Skeletal muscle cell (primary cell): ENCODE data around the gene NKD1.
A peak's percentile ranks its signal among the peaks of the same experiment; 100 is the strongest.
"Not testable (repeated sequence)": the region's sequence is repeated elsewhere in the genome, so short reads cannot be mapped to it uniquely, and the experiment has no call there.

ENCODE experiments used
- DNase-seq: peaks from one replicate; pipeline ENCODE4 v3.0.0-alpha.2; 2010; ENCODE audit warnings: low read depth
- H3K4me3 ChIP-seq: 2 replicates; pipeline ENCODE4 v1.5.1; 2011; ENCODE audit warnings: low read depth, mild to moderate bottlenecking, control low read depth, low read length, moderate library complexity

Gene NKD1

GRCh38 chr16:50534958-50535357, 13.2 kb upstream of the NKD1 start:
- no peak for DNase-seq
- H3K4me3 ChIP-seq: no peak overlapping the region

DNA sequence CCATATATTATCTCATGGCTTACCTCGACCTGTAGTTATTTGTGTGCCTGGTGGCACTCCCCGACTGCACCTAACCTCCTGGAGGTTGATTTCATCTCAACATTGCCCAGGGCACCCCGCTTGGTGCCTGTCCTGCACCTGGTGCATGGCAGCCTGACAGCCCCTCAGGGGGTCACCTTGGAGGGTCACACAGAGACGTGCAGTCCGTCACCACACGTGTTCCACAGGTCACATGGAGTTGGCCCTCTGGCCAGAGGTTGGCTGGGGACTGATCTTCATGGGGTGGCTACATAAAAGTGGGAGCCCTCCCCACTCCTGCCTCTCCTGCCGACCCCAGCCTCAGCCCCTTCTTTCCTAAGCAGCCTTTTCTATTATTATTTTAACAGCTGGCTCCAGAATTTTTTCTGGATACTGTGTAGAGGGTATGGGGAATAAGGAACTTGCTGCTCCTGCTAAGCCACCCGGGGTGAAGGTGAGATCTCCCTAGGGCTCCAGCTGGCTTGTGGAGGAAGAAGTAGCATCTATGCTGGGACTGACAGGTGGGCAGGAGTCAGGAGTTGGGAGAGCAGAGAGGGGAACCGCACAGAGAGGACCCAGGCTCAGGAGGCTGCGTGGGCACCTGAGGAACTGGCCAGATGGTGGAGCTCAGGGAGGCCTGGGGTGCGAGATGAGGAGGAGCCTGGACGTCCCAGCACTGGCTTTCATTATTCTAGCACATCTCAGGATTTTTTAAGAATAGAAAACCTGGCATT, 12.5 kb upstream of the NKD1 start:
- H3K4me3 ChIP-seq: no peak overlapping the region
- DNase-seq: no peak

- DNase-seq, H3K4me3 ChIP-seq: not testable (repeated sequence)
These were observed 11.9 kb upstream of the NKD1 start for GRCh38 chr16:50536258-50536645.

DNA sequence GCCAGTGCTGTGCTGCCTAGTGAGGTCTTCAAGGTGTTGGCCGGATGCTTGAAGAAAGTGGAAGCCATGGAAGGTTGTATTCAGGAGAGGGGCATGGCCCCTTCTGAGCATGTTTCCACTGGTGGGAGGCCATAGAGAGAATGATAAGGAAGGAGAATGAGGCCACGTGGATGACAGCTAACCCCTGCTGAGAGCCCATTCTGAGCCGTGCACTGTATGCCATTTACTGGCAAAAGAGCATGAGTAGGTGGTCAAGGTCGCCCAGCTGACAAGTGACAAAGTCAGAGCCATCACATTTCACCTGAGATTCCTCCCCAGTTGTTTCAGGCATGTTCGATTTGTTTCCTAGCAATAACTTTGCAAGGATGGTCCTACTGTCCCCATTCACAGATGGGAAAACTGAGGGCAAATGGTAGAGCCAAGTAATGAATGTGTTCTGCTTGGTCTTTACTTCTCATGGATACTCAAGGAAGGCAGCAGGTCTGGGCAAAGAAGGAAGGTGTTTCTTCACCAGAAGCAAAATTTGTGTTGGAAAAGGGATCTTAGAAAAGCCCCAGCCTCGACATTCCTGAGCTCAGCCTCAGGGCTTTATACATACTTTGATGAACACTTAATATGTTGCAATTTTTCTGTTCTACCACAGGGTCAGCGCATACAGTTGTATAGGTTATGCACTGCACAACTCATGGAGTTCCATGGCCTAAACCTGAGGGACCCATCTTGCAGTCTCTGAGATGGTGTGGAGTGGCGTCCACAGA, 10.5 kb upstream of the NKD1 start:
- no peak overlapping the region for H3K4me3 ChIP-seq
- DNase-seq: no peak

- DNase-seq: no peak
These were observed 9.7 kb upstream of the NKD1 start for GRCh38 chr16:50538411-50539052.

DNA sequence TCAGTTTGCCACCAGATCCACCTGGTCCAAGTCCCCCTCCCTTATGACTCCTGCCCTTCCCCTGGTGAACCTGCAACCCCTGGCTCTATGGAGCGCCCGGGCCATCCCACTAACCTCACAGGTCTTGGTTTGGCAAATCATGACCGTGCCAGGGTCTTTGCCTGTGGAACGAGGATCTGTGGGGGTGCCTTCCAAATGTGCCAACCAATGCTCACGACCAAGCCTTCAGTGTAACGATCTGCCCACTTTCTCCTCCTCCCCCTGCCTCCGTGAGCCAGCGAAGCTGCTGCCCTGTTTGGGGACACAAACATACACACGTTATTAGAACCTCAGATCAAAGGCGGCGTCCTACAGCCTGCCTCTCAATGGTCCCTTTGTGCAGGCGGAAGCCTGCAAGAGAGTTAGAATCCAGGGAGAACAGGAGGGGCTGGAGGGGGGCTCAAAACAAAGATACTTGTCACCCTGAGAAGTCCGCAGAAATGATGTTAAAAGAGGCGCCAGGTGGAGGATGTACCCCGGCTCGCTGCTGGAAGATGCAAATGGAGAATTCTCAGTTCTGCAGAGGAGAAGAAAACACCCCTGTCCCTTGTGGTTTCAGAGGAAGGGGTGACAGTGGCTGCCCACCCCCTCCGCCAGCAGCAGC, 9.0 kb upstream of the NKD1 start:
- no peak for DNase-seq
- no peak overlapping the region for H3K4me3 ChIP-seq

More at GRCh38 chr16:50538411-50539052, 9.7 kb upstream of the NKD1 start:
- no peak overlapping the region for H3K4me3 ChIP-seq

DNA sequence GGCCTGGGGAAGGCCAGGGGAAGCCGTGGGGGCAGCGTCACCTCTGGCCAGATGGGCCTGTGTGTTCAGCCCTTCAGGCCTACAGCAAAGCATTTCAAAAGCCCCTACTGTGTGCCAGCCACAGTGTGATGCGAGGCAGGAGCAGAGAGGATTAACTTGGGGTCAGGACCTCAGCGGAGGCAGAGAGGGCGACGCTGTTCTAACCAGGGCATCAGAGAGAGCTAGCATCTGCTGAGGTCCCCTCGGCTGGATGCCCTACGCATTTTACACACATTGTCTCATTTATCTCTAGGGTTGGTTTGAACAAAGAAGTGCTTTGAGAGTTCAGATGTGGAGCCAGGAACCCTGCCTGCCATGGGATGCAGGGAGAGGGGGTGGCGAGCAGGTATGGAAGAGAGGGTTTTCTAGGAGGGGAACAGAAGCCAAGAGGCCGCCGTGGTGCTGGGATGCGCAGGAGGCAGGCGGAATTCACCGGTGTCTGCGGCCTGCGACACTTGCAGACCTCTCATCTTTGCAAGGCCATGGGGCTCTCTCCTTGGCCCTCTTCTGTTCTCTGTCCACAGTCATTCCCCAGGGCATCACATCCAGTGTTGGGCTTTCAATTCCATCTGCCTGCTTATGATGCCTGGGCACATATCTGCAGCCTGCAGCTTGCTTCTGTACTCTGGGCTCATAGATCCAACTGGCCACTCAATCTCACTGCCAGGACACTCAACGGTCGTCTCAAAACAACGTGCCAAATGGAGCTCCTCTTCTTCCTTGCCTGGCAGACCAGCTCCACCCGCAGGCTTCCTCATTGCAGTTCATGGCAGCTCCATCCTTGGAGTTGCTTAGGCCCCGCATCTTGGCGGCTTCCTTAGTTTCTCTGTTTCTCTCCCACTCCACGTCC, 8.1 kb upstream of the NKD1 start:
- no peak for DNase-seq
- no peak overlapping the region for H3K4me3 ChIP-seq

DNA sequence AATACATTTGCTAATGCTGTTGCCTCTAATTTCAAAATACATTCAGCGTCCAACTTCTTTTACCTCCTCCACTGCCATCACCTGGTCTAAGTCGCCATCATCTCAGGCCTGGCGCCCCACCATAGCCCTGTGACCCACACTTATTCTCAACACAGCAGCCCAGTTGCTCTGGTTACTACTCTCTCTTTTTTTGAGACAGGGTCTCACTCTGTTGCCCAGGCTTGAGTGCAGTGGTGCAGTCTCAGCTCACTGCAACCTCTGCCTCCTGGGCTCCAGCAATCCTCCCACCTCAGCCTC, 7.5 kb upstream of the NKD1 start:
- H3K4me3 ChIP-seq: no peak overlapping the region
- no peak for DNase-seq

DNA sequence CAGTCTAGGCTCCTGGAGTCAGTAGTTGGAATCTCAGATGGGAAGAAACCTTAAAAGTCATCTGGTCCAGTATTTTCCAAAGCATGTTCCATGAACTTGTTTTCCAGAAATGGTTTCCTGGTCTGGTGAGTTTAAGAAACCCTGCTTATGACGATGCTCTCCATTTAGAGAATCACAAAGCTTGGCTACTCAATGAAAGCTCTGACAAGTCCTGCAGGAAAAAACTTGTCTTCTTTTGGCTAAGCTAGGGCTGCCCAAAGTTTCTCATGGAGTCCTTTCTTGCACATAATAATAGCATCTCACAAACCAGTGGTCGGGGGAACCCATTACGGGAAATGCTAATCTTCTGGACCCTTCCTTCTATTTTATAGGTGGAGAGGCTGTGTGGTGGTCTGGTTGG, 5.5 kb upstream of the NKD1 start:
- no peak overlapping the region for H3K4me3 ChIP-seq
- DNase-seq: no peak

- no peak overlapping the region for H3K4me3 ChIP-seq
- no peak for DNase-seq
These were observed 2.1 kb upstream of the NKD1 start for GRCh38 chr16:50546125-50546524.

DNA sequence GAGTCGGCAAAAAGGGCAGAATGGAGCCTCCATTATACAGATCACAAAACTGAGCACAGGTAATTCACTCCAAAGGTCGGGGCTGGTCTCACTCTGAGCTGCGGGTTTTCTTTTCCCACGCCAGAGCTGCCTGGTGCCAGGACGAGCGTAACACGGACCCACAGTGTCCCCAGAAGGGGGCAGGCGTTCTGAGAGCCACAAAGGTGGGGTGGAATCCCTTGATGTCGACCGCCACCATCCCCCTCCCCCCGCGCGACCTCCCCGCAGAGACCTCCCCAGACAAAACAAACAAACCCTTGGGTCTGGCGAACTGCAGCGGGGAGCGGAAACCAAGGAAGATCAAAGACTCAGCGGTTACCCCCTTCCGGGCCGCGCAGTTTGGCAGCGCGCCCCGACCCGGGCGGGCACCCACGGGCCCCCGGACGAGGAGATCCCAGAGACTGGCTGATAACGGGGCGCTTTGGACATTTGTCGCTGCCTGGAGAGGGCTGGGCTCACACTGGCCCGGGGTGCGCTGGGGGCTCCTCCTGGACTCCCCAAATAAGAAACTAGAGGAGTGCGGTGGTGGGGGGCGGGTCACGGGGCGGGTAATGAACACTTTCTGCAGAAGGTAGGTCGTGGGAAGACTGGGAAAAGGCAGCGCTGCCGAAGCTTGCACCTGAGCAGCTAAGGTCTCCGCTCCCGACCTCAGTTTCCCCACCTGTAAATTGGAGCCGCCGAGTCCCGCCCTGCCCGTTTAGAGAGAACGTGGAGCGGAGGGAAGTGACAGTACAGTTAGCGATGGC, 664 bp upstream of the NKD1 start:
- no peak for DNase-seq
- H3K4me3 ChIP-seq: peak overlapping the region; percentile 58

GRCh38 chr16:50548909-50549560, 839 bp downstream of the NKD1 start:
- H3K4me3 ChIP-seq: peak overlapping the region; percentile 58
- DNase-seq: no peak

DNA sequence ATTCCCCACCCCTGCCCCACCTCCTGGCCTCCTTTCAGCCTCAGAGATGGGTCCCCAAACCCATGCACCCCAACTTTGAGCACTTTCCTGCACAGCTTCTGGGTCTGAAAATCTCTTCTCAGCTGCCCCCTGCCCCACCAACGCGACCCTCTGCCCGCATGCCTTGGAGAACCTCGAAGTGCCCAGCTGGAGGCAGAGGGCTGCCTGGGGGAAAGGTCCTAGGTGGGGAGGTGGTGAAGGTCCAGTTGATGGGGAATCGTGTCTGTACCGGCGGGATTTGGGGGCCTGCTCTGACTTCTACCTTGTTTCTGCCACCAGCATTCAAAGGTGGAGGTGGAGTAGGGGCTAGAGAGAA, 1.3 kb downstream of the NKD1 start:
- DNase-seq: no peak
- no peak overlapping the region for H3K4me3 ChIP-seq

GRCh38 chr16:50550035-50550434, 1.8 kb downstream of the NKD1 start:
- DNase-seq: no peak
- H3K4me3 ChIP-seq: no peak overlapping the region

DNA sequence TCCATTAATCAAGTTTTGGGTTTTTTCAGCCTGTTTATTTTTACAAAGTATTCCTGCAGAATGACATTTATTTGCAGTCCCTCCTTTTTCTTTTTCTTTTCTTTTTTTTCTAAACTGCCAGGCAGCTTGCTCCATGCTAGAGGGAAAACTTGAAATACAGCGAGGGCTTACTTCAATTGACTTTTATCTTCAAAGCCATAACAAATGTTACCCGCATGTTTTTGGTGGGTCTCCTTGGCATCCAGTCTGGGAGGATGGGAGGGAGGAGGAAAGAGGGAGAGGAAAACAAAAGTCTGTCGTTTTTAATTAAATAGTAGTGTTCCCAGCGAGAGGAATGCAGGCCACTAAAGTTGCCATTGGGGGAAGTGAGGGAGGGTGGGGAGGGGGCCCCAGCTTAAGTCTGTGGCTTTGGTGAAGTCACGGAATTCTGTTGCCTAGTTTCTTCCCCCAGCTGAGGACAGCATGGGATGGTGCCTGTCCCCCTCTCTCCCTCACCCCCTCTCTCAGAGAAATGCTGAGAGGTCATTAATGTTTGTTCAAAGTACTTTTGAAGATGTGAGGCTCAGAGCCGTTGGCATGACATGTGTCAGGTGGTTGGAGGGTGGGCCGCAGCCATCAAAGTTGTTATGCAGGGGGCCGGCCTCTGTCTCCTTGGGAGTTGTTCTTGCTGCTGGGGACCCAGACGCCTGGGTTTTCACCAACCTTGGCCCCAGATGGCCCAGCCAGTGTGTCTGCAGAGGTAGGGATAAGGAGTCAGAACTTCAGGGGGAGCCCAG, 2.9 kb downstream of the NKD1 start:
- H3K4me3 ChIP-seq: no peak overlapping the region
- no peak for DNase-seq

- no peak for DNase-seq
- no peak overlapping the region for H3K4me3 ChIP-seq
These were observed 4.4 kb downstream of the NKD1 start for GRCh38 chr16:50552476-50553101.

- no peak for DNase-seq
- no peak overlapping the region for H3K4me3 ChIP-seq
These were observed 5.0 kb downstream of the NKD1 start for GRCh38 chr16:50553182-50553710.
